H1 (cell line): ENCODE data around the gene SMIM5. TPM values are rescaled to one million over a fixed set of nuclear protein-coding genes. Genes with fewer than 3 reads are reported as not detected.

Experiments used
- CTCF ChIA-PET: fragments of 300-600 bp; sonication (Branson Sonifier 250); formaldehyde crosslinking; loops from one replicate; lab custom pipeline; 2021; ENCODE audit not compliant: partially characterized antibody; lab: Charles Lee
- POLR2A ChIA-PET: fragments of 300-600 bp; sonication (Branson Sonifier 250); formaldehyde crosslinking; loops from one replicate; lab custom pipeline; 2021; ENCODE audit warnings: inconsistent platforms; ENCODE audit not compliant: partially characterized antibody; lab: Charles Lee
- DNase-seq, 2 experiments: peaks; one replicate each; pipeline versions ENCODE4 v3.0.0 to v3.0.0-alpha.2; 2010 to 2022; ENCODE audit warnings: low spot score in 2 of 2, low read depth in 1 of 2, mixed read lengths in 1 of 2
- FAIRE-seq: peaks from 2 replicates; lab custom pipeline; 2011; peaks lifted over from hg19 to GRCh38; lab: Jason Lieb, UNC
- H2AFZ ChIP-seq: 2 replicates; pipeline ENCODE4 v1.8.1; 2012; ENCODE audit warnings: low read length, inconsistent platforms
- H2AK5ac ChIP-seq: 2 replicates; pipeline ENCODE4 v1.6.1; 2013; ENCODE audit warnings: low read depth, low read length
- H2BK120ac ChIP-seq: replicated peaks from 2 replicates; pipeline ENCODE3; 2013; ENCODE audit warnings: low read depth, low read length, inconsistent platforms
- H2BK12ac ChIP-seq: 2 replicates; pipeline ENCODE4 v1.6.1; 2013; ENCODE audit warnings: low read depth, low read length
- H2BK15ac ChIP-seq: 2 replicates; pipeline ENCODE4 v1.6.1; 2013; ENCODE audit warnings: low read length
- H2BK20ac ChIP-seq: 2 replicates; pipeline ENCODE4 v1.6.1; 2013; ENCODE audit warnings: low read length
- H2BK5ac ChIP-seq: 2 replicates; pipeline ENCODE4 v1.6.1; 2013; ENCODE audit warnings: low read depth, low read length
- H3K14ac ChIP-seq: 2 replicates; pipeline ENCODE4 v1.6.1; 2013; ENCODE audit warnings: inconsistent platforms; ENCODE audit not compliant: insufficient read length
- H3K18ac ChIP-seq: 2 replicates; pipeline ENCODE4 v1.6.1; 2013; ENCODE audit warnings: low read length; ENCODE audit errors: extremely low read depth
- H3K23ac ChIP-seq: 2 replicates; pipeline ENCODE4 v1.6.1; 2013; ENCODE audit warnings: inconsistent platforms; ENCODE audit not compliant: insufficient read length
- H3K23me2 ChIP-seq: 2 replicates; pipeline ENCODE4 v1.6.1; 2013; ENCODE audit warnings: low read depth, low read length
- H3K27ac ChIP-seq: 2 replicates; pipeline ENCODE4 v1.6.1; 2011; ENCODE audit warnings: low read depth, low read length, inconsistent platforms
- H3K27me3 ChIP-seq, 4 experiments: replicated peaks in 1 of 4; 1 replicate in 1 of 4; 2 replicates in 3 of 4; pipeline versions ENCODE4 v1.6.1 to v1.8.1; 2011 to 2013; ENCODE audit warnings: low read length in 3 of 4, mild to moderate bottlenecking in 3 of 4, inconsistent platforms in 2 of 4, mixed read lengths in 2 of 4, moderate library complexity in 1 of 4; ENCODE audit not compliant: control insufficient read depth in 3 of 4, insufficient read depth in 3 of 4; ENCODE audit errors: extremely low read depth in 1 of 4
- H3K36me3 ChIP-seq, 4 experiments: 2 replicates each; pipeline versions ENCODE4 v1.6.1 to v1.8.1; 2011 to 2013; ENCODE audit warnings: mild to moderate bottlenecking in 4 of 4, low read length in 3 of 4, moderate library complexity in 2 of 4, control low read depth in 1 of 4, inconsistent platforms in 1 of 4; ENCODE audit not compliant: insufficient read depth in 4 of 4, control insufficient read depth in 2 of 4
- H3K4ac ChIP-seq: replicated peaks from 2 replicates; pipeline ENCODE3; 2013; ENCODE audit warnings: low read length, low read depth, mixed read lengths, inconsistent platforms; ENCODE audit not compliant: insufficient read length
- H3K4me1 ChIP-seq, 4 experiments: replicated peaks in 1 of 4; 1 replicate in 1 of 4; 2 replicates in 3 of 4; pipeline versions ENCODE4 v1.6.1 to v1.8.1; 2011 to 2013; ENCODE audit warnings: low read length in 3 of 4, inconsistent platforms in 2 of 4, mixed read lengths in 1 of 4; ENCODE audit not compliant: insufficient read depth in 4 of 4, control insufficient read depth in 3 of 4
- H3K4me2 ChIP-seq, 2 experiments: 2 replicates each; pipeline versions ENCODE4 v1.6.1 to v1.8.1; 2011 to 2013; ENCODE audit warnings: low read depth in 2 of 2, low read length in 2 of 2, control low read depth in 1 of 2, inconsistent platforms in 1 of 2, mild to moderate bottlenecking in 1 of 2; ENCODE audit not compliant: insufficient read depth in 1 of 2
- H3K4me3 ChIP-seq, 4 experiments: fragments of 200-600, 300-600 bp in 1 of 4; sonication (generic), shearing (Covaris generic), sonication (Bioruptor Twin) in 1 of 4; 2 replicates each; pipeline versions ENCODE4 v1.5.1 to v1.8.1; 2011 to 2016; ENCODE audit warnings: low read length in 4 of 4, low read depth in 3 of 4, control low read depth in 2 of 4, inconsistent platforms in 2 of 4, mild to moderate bottlenecking in 2 of 4, mixed read lengths in 1 of 4, moderate library complexity in 1 of 4; ENCODE audit not compliant: insufficient read depth in 2 of 4; ENCODE audit errors: extremely low read depth in 1 of 4
- H3K56ac ChIP-seq: replicated peaks from 2 replicates; pipeline ENCODE3; 2013; ENCODE audit warnings: low read depth, mild to moderate bottlenecking, mixed read lengths, low read length, inconsistent platforms; ENCODE audit not compliant: insufficient read length
- H3K79me1 ChIP-seq: 2 replicates; pipeline ENCODE4 v1.6.1; 2013; ENCODE audit warnings: low read depth, low read length, control low read depth
- H3K79me2 ChIP-seq, 2 experiments: 2 replicates each; pipeline versions ENCODE4 v1.6.1 to v1.8.1; 2012 to 2013; ENCODE audit warnings: low read length in 2 of 2, mild to moderate bottlenecking in 2 of 2, inconsistent platforms in 1 of 2; ENCODE audit not compliant: insufficient read depth in 2 of 2, control insufficient read depth in 1 of 2
- H3K9ac ChIP-seq, 4 experiments: replicated peaks in 1 of 4; 1 replicate in 1 of 4; 2 replicates in 3 of 4; pipeline versions ENCODE4 v1.6.1 to v1.8.1; 2011 to 2013; ENCODE audit warnings: low read depth in 3 of 4, low read length in 3 of 4, control low read depth in 2 of 4, mild to moderate bottlenecking in 2 of 4, moderate library complexity in 2 of 4, inconsistent platforms in 1 of 4; ENCODE audit errors: extremely low read depth in 1 of 4
- H3K9me3 ChIP-seq, 2 experiments: 2 replicates each; pipeline versions ENCODE4 v1.6.1 to v1.8.1; 2012 to 2013; ENCODE audit warnings: mild to moderate bottlenecking in 2 of 2, moderate library complexity in 2 of 2, control low read depth in 1 of 2, inconsistent platforms in 1 of 2, low read depth in 1 of 2, low read length in 1 of 2, mixed read lengths in 1 of 2; ENCODE audit not compliant: insufficient read depth in 2 of 2
- H4K20me1 ChIP-seq, 2 experiments: replicated peaks in 1 of 2; 2 replicates each; pipeline versions ENCODE3 to v1.8.1; 2011 to 2013; ENCODE audit warnings: inconsistent platforms in 2 of 2, low read length in 2 of 2, mild to moderate bottlenecking in 1 of 2; ENCODE audit not compliant: insufficient read depth in 2 of 2, control insufficient read depth in 1 of 2
- H4K5ac ChIP-seq: 2 replicates; pipeline ENCODE4 v1.6.1; 2013; ENCODE audit warnings: low read length, low read depth, mixed read lengths, inconsistent platforms; ENCODE audit not compliant: insufficient read length
- H4K8ac ChIP-seq: 2 replicates; pipeline ENCODE4 v1.8.0; 2013; ENCODE audit warnings: mild to moderate bottlenecking, moderate library complexity, low read length, inconsistent platforms; ENCODE audit not compliant: insufficient read depth; ENCODE audit errors: extremely low read depth
- H4K91ac ChIP-seq: replicated peaks from 2 replicates; pipeline ENCODE3; 2013; ENCODE audit warnings: low read length, mixed read lengths, inconsistent platforms; ENCODE audit not compliant: insufficient read length
- BRCA1 ChIP-seq: IDR thresholded peaks from 2 replicates; pipeline ENCODE4 v1.6.1; 2012; ENCODE audit warnings: low read depth, low read length, improper control_type of control experiment
- CBX5 ChIP-seq: fragments of 300-800, 300-1000 bp; sonication (generic); IDR thresholded peaks from 2 replicates; pipeline ENCODE4 v1.7.1; 2016; ENCODE audit warnings: antibody characterized with exemption, low read length, low read depth
- CEBPB ChIP-seq: IDR thresholded peaks from 2 replicates; pipeline ENCODE4 v1.6.1; 2012; ENCODE audit warnings: low read depth, low read length
- CHD2 ChIP-seq: IDR thresholded peaks from 2 replicates; pipeline ENCODE4 v1.6.1; 2012; ENCODE audit warnings: low read length, improper control_type of control experiment
- JUND ChIP-seq: IDR thresholded peaks from 2 replicates; pipeline ENCODE4 v1.6.1; 2011; ENCODE audit warnings: mild to moderate bottlenecking, improper control_type of control experiment, low read length
- POLR2A ChIP-seq, 2 experiments: IDR thresholded peaks; 1 replicate in 1 of 2; 2 replicates in 1 of 2; pipeline ENCODE4 v1.6.1; 2011; ENCODE audit warnings: low read depth in 2 of 2, low read length in 2 of 2, mild to moderate bottlenecking in 2 of 2; ENCODE audit errors: control extremely low read depth in 1 of 2
- RAD21 ChIP-seq, 2 experiments: IDR thresholded peaks in 1 of 2; conservative IDR thresholded peaks in 1 of 2; 2 replicates each; pipeline ENCODE4 v1.6.1; 2011; ENCODE audit warnings: low read depth in 2 of 2, low read length in 2 of 2, improper control_type of control experiment in 1 of 2, inconsistent platforms in 1 of 2, mild to moderate bottlenecking in 1 of 2, moderate library complexity in 1 of 2
- RBBP5 ChIP-seq: IDR thresholded peaks from 2 replicates; pipeline ENCODE4 v1.7.1; 2012; ENCODE audit warnings: low read depth, mild to moderate bottlenecking, inconsistent platforms, low read length, moderate library complexity, borderline replicate concordance
- TAF7 ChIP-seq: optimal IDR thresholded peaks from 2 replicates; pipeline ENCODE3; 2011; ENCODE audit warnings: low read depth, mild to moderate bottlenecking, inconsistent platforms, low read length, moderate library complexity, borderline replicate concordance
- WGBS, 2 experiments: shearing (Covaris generic) in 1 of 2; methylation state at CpG; one replicate each; pipeline versions ENCODE4 v1.1.6 to v1.1.7; 2013 to 2015; ENCODE audit warnings: low lambda C conversion rate in 2 of 2, mixed read lengths in 2 of 2, inconsistent platforms in 1 of 2, low coverage in 1 of 2, missing lambda C conversion rate in 1 of 2; ENCODE audit not compliant: insufficient replicate concordance in 2 of 2, insufficient coverage in 1 of 2, insufficient read length in 1 of 2; ENCODE audit errors: extremely low coverage in 1 of 2, missing lambda C conversion rate in 1 of 2; 5-methylcytosine and 5-hydroxymethylcytosine counted together
- polyA plus RNA-seq, 7 experiments: library from polyadenylated mRNA; depleted of rRNA in 3 of 7; stranded (reverse) in 5 of 7; unstranded in 2 of 7; fragments of >200 nt in 5 of 7; fragments of 200-250 nt in 2 of 7; gene quantifications; 1 replicate in 5 of 7; 2 replicates in 1 of 7; 4 replicates in 1 of 7; pipeline versions ENCODE4 v1.2.1 to v1.2.3, GENCODE V29; 2011 to 2013; ENCODE audit warnings: missing spikeins in 2 of 7, mixed read lengths in 2 of 7
- total RNA-seq: library from RNA; stranded (reverse); fragmentation: NEBNext Ultra II Directional; extraction: Animal tissue kit (Norgen Biotek cat#: 25700); gene quantifications from 2 replicates; pipeline ENCODE4 v1.2.1, GENCODE V29; 2021
- TF ChIP-seq, protein P1 (sequence below), 3 experiments: IDR thresholded peaks; 1 replicate in 2 of 3; 2 replicates in 1 of 3; pipeline versions ENCODE4 v1.5.1 to v1.6.1; 2011; ENCODE audit warnings: low read length in 3 of 3, mild to moderate bottlenecking in 3 of 3, inconsistent platforms in 2 of 3, low read depth in 1 of 3, moderate library complexity in 1 of 3; ENCODE audit not compliant: insufficient read depth in 1 of 3; ENCODE audit errors: control extremely low read depth in 1 of 3
- TF ChIP-seq, protein P2 (sequence below): IDR thresholded peaks from 2 replicates; pipeline ENCODE4 v1.6.1; 2011; ENCODE audit warnings: low read depth, mild to moderate bottlenecking, low read length; ENCODE audit not compliant: insufficient read depth

SMIM5 gene
- total and polyA plus RNA-seq, 2 of the 8 experiments (the other 6 are each of a cell fraction or from before 2014, with no cell fraction given), result not detected

DNA sequence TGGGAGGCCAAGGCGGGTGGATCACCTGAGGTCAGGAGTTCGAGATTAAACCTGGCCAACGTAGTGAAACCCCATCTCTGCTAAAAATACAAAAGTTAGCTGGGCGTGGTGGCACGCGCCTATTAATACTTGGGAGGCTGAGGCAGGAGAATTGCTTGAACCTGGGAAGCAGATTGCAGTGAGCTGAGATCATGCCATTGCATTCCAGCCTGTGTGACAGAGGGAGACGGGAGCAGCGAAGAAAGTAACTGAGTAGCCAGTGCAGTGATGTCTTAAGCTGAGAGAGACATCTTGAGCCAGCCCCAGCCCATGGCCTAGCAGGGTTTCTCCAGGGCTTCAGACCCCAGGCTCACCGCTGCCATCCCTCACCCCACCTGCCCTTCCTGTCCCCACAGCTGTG, 9.8 kb upstream of the SMIM5 start:
- Histone ChIP-seq H3K4me3 (no peak overlapping the region), H3K23me2 (no peaks in the 10 kb centered on the region), H2BK15ac (no peak overlapping the region), H3K18ac (no peak overlapping the region), H3K36me3 (no peaks in the 10 kb centered on the region), H3K56ac (no peak overlapping the region), H3K79me2 (no peaks in the 10 kb centered on the region), H2BK120ac (no peak overlapping the region), H4K91ac (no peak overlapping the region), H3K79me1 (no peaks in the 10 kb centered on the region), H3K23ac (no peak overlapping the region), H2BK5ac (no peak overlapping the region), H2BK12ac (no peak overlapping the region), H3K4me2 (no peak overlapping the region), H3K4ac (no peak overlapping the region), H2AK5ac (no peak overlapping the region), H4K20me1 (peaks cover 0 to 1% of the 10 kb centered on the region in 2 experiments), H3K9ac (no peak overlapping the region), H3K4me1 (peaks cover 0 to 4% (median 1%) of the 10 kb centered on the region in 4 experiments; a peak in 4 of 7 replicates), H2BK20ac (no peak overlapping the region), H2AFZ (no peak overlapping the region), H3K9me3 (no peaks in the 10 kb centered on the region), H3K27me3 (no peaks in the 10 kb centered on the region; a peak in 2 of 7 replicates), H3K14ac (no peak overlapping the region), H4K5ac (no peak overlapping the region), H4K8ac (no peak overlapping the region), H3K27ac (no peak overlapping the region)
- ChIA-PET CTCF (interaction anchor here (0.6 to 59.2 kb wide), 8 partner anchors 5 to 683 kb away, joined by 3 to 2200 read pairs (median 8); partner anchors contain the start of genes LLGL2, RECQL5, SAP30BP and SMIM5), POLR2A (interaction anchor here (1.2 to 2.7 kb wide), 7 partner anchors 9 to 24 kb away, joined by 3 to 9 read pairs (median 5); partner anchors contain the start of gene SMIM5)
- FAIRE-seq (no peak), DNase-seq (no peak)
- 84% methylated on average over 9 of the region's 9 CpGs; no CpG with 5 or more reads in 1 of the 2 experiments for WGBS, 2 experiments
- TF ChIP-seq TAF7, result no peak
- no peak for TF ChIP-seq BRCA1
- TF ChIP-seq, protein P1, sequence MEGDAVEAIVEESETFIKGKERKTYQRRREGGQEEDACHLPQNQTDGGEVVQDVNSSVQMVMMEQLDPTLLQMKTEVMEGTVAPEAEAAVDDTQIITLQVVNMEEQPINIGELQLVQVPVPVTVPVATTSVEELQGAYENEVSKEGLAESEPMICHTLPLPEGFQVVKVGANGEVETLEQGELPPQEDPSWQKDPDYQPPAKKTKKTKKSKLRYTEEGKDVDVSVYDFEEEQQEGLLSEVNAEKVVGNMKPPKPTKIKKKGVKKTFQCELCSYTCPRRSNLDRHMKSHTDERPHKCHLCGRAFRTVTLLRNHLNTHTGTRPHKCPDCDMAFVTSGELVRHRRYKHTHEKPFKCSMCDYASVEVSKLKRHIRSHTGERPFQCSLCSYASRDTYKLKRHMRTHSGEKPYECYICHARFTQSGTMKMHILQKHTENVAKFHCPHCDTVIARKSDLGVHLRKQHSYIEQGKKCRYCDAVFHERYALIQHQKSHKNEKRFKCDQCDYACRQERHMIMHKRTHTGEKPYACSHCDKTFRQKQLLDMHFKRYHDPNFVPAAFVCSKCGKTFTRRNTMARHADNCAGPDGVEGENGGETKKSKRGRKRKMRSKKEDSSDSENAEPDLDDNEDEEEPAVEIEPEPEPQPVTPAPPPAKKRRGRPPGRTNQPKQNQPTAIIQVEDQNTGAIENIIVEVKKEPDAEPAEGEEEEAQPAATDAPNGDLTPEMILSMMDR (IDR thresholded peaks at IDR 0.05; ENCODE audit: control extremely low read depth in 1 of 3, insufficient read depth in 1 of 3, low read depth in 1 of 3, low read length in 3 of 3), result no peak
- no peak for TF ChIP-seq CEBPB
- no peak for TF ChIP-seq POLR2A (IDR thresholded peaks at IDR 0.05; ENCODE audit: control extremely low read depth in 1 of 2, low read depth in 2 of 2, low read length in 2 of 2)
- no peak for TF ChIP-seq CBX5
- TF ChIP-seq JUND, result no peak
- TF ChIP-seq RBBP5, result no peak
- no peak for TF ChIP-seq RAD21 (IDR thresholded peaks at IDR 0.05 in 1 of 2, conservative IDR thresholded peaks at IDR 0.05 in 1 of 2; ENCODE audit: low read depth in 2 of 2, low read length in 2 of 2)
- TF ChIP-seq, protein P2, sequence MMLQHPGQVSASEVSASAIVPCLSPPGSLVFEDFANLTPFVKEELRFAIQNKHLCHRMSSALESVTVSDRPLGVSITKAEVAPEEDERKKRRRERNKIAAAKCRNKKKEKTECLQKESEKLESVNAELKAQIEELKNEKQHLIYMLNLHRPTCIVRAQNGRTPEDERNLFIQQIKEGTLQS, result no peak
- TF ChIP-seq CHD2, result no peak
